GM12878 (cell line): ENCODE data around the gene ITIH1. TPM values are rescaled to one million over a fixed set of nuclear protein-coding genes. Genes with fewer than 3 reads are reported as not detected.

ENCODE experiments used
- ATAC-seq: fragments of 200-7000 bp; cut with Tn5 transposase; 3 replicates; pipeline ENCODE4 v1.9.1; 2020; ENCODE audit warnings: mild to moderate bottlenecking, moderate library complexity
- BruUV-seq: library from RNA; stranded (reverse); fragments of 400-500 nt; replicated peaks from 2 replicates; lab custom pipeline; 2021; lab: Mats Ljungman, UMichigan
- CTCF ChIA-PET: fragments of 300-600 bp; sonication (Branson Sonifier 250); formaldehyde crosslinking; extraction: SDS; loops from one replicate; lab custom pipeline; 2021; ENCODE audit warnings: inconsistent platforms; lab: Yijun Ruan, JAX
- POLR2A ChIA-PET: fragments of 350-600 bp; formaldehyde crosslinking; extraction: SDS; loops from one replicate; lab custom pipeline; 2021; ENCODE audit warnings: inconsistent platforms; lab: Charles Lee
- RAD21 ChIA-PET: fragments of 300-600 bp; sonication (Branson Sonifier 250); formaldehyde crosslinking; loops from one replicate; lab custom pipeline; 2023; ENCODE audit warnings: antibody characterized with exemption; ENCODE audit not compliant: unreplicated experiment; lab: Charles Lee
- SMC1A ChIA-PET: fragments of 300-600 bp; sonication (Branson Sonifier 250); formaldehyde crosslinking; loops from one replicate; lab custom pipeline; 2023; ENCODE audit not compliant: unreplicated experiment, uncharacterized antibody; lab: Charles Lee
- DNase-seq: peaks from one replicate; pipeline ENCODE4 v3.0.0-alpha.2; 2011; ENCODE audit warnings: low read depth, low spot score
- FAIRE-seq: peaks from 3 replicates; lab custom pipeline; 2011; peaks lifted over from hg19 to GRCh38; lab: Jason Lieb, UNC
- H2AFZ ChIP-seq: 2 replicates; pipeline ENCODE4 v1.6.0; 2011; ENCODE audit warnings: low read depth, low read length, control low read depth; ENCODE audit not compliant: control insufficient read depth
- H3K27ac ChIP-seq: 2 replicates; pipeline ENCODE4 v1.5.1; 2011; ENCODE audit warnings: control low read depth; ENCODE audit not compliant: control insufficient read depth, insufficient read depth
- H3K27me3 ChIP-seq, 2 experiments: replicated peaks in 1 of 2; 2 replicates each; pipeline versions ENCODE4 v1.6.0 to v1.6.1; 2011; ENCODE audit warnings: low read length in 1 of 2; ENCODE audit not compliant: control insufficient read depth in 2 of 2, insufficient read depth in 2 of 2
- H3K36me3 ChIP-seq, 2 experiments: 2 replicates each; pipeline ENCODE4 v1.5.1; 2011; ENCODE audit warnings: low read length in 1 of 2; ENCODE audit not compliant: control insufficient read depth in 2 of 2, insufficient read depth in 2 of 2
- H3K4me1 ChIP-seq: 2 replicates; pipeline ENCODE4 v1.6.1; 2011; ENCODE audit warnings: mild to moderate bottlenecking, low read length, moderate library complexity, mixed read lengths; ENCODE audit not compliant: control insufficient read depth, insufficient read depth
- H3K4me2 ChIP-seq: 2 replicates; pipeline ENCODE4 v1.6.0; 2011; ENCODE audit warnings: control low read depth; ENCODE audit not compliant: control insufficient read depth, insufficient read depth
- H3K4me3 ChIP-seq: fragments of 200-600 bp; sonication (generic); 2 replicates; pipeline ENCODE4 v1.5.1; 2016
- H3K79me2 ChIP-seq: 2 replicates; pipeline ENCODE4 v1.6.0; 2011; ENCODE audit warnings: low read length; ENCODE audit not compliant: control insufficient read depth, insufficient read depth
- H3K9ac ChIP-seq: 2 replicates; pipeline ENCODE4 v1.8.0; 2011; ENCODE audit warnings: low read length, control low read depth, mixed read lengths; ENCODE audit not compliant: control insufficient read depth, insufficient read depth
- H3K9me3 ChIP-seq: replicated peaks from 3 replicates; pipeline ENCODE4 v1.5.1; 2011; ENCODE audit warnings: mild to moderate bottlenecking, low read length; ENCODE audit not compliant: control insufficient read depth, insufficient read depth
- H4K20me1 ChIP-seq: 2 replicates; pipeline ENCODE4 v1.6.0; 2011; ENCODE audit not compliant: control insufficient read depth, insufficient read depth
- ASH2L ChIP-seq: fragments of 300-600, 200-600 bp; sonication (generic); IDR thresholded peaks from 2 replicates; pipeline ENCODE4 v1.6.1; 2017; ENCODE audit warnings: low read depth, mild to moderate bottlenecking, borderline replicate concordance
- BRCA1 ChIP-seq: IDR thresholded peaks from 2 replicates; pipeline ENCODE4 v1.6.1; 2011; ENCODE audit warnings: low read depth, low read length, improper control_type of control experiment
- CBX5 ChIP-seq: sonication (generic); IDR thresholded peaks from 2 replicates; pipeline ENCODE4 v1.6.1; 2016; ENCODE audit warnings: low read depth, moderate library complexity, mild to moderate bottlenecking, inconsistent platforms
- IRF4 ChIP-seq: IDR thresholded peaks from 2 replicates; pipeline ENCODE4 v1.6.1; 2011; ENCODE audit warnings: low read depth, low read length
- MTA2 ChIP-seq: fragments of 450-650 bp; IDR thresholded peaks from 2 replicates; pipeline ENCODE4 v1.6.1; 2016; ENCODE audit warnings: low read depth, mild to moderate bottlenecking, moderate library complexity
- MXI1 ChIP-seq: fragments of 150-350 bp; IDR thresholded peaks from 2 replicates; pipeline ENCODE4 v1.6.1; 2011; ENCODE audit warnings: low read depth, mild to moderate bottlenecking, inconsistent platforms, low read length, improper control_type of control experiment
- POLR2AphosphoS2 ChIP-seq: IDR thresholded peaks from 2 replicates; pipeline ENCODE4 v1.6.1; 2011; ENCODE audit warnings: low read depth, mild to moderate bottlenecking, low read length, improper control_type of control experiment, moderate library complexity
- RELA ChIP-seq: fragments of 450-650 bp; IDR thresholded peaks from 2 replicates; pipeline ENCODE4 v1.8.0; 2014; ENCODE audit warnings: borderline replicate concordance; ENCODE audit not compliant: partially characterized antibody
- SMAD1 ChIP-seq: fragments of 450-650 bp; IDR thresholded peaks from 2 replicates; pipeline ENCODE4 v1.6.1; 2018; ENCODE audit warnings: mild to moderate bottlenecking, low read depth; ENCODE audit not compliant: partially characterized antibody
- SP1 ChIP-seq: IDR thresholded peaks from one replicate; pipeline ENCODE4 v1.6.1; 2011; ENCODE audit warnings: low read depth, low read length
- YBX1 ChIP-seq: fragments of 450-650 bp; IDR thresholded peaks from 2 replicates; pipeline ENCODE4 v1.6.1; 2016; ENCODE audit warnings: antibody characterized with exemption
- ZNF207 ChIP-seq: fragments of 450-650 bp; IDR thresholded peaks from 2 replicates; pipeline ENCODE4 v1.6.1; 2014; ENCODE audit warnings: antibody characterized with exemption, mild to moderate bottlenecking, borderline replicate concordance
- ZNF217 ChIP-seq: fragments of 450-650 bp; IDR thresholded peaks from 2 replicates; pipeline ENCODE4 v1.6.1; 2017; ENCODE audit warnings: antibody characterized with exemption, mild to moderate bottlenecking
- WGBS: methylation state at CpG from one replicate; pipeline ENCODE4 v1.1.6; 2016; ENCODE audit warnings: low lambda C conversion rate; ENCODE audit not compliant: insufficient replicate concordance, insufficient coverage; ENCODE audit errors: missing lambda C conversion rate; 5-methylcytosine and 5-hydroxymethylcytosine counted together
- in situ Hi-C: fragments of 300-500 bp; cut with MboI; formaldehyde crosslinking; loops from 9 replicates; pipeline ENCODE4 v1.14.3; 2018; ENCODE audit warnings: mixed read lengths
- intact Hi-C: fragments of 100-400 bp; cut with micrococcal nuclease; formaldehyde crosslinking; loops from one replicate; pipeline ENCODE4 v1.14.2; 2022; ENCODE audit not compliant: unreplicated experiment
- polyA plus RNA-seq, 11 experiments: library from polyadenylated mRNA; depleted of rRNA in 4 of 11; unstranded in 6 of 11; stranded (reverse) in 5 of 11; fragments of >200 nt; fragmentation: Nextera tagmentation in 4 of 11; fragmentation: Illumina TruSeq in 1 of 11; extraction: Ambion mirVana in 4 of 11; extraction: Trizol in 1 of 11; gene quantifications; 1 replicate in 1 of 11; 2 replicates in 10 of 11; pipeline versions ENCODE4 v1.2.1 to v1.2.3, GENCODE V29; 2011 to 2016; ENCODE audit warnings: inconsistent platforms in 2 of 11, missing spikeins in 2 of 11, low read depth in 1 of 11
- total RNA-seq, 4 experiments: library from RNA; depleted of rRNA in 3 of 4; stranded (reverse); fragments of >200 nt in 3 of 4; fragmentation: Illumina TruSeq in 1 of 4; extraction: Trizol in 1 of 4; gene quantifications; 2 replicates each; pipeline versions ENCODE4 v1.2.1 to v1.2.3, GENCODE V29; 2013 to 2021
- TF ChIP-seq, protein P1 (sequence below): fragments of 450-650 bp; IDR thresholded peaks from 2 replicates; pipeline ENCODE4 v1.6.1; 2016; ENCODE audit warnings: mild to moderate bottlenecking, moderate library complexity, borderline replicate concordance
- TF ChIP-seq, protein P2 (sequence below): fragments of 450-650 bp; IDR thresholded peaks from 2 replicates; pipeline ENCODE4 v1.6.1; 2017; ENCODE audit warnings: mild to moderate bottlenecking
- TF ChIP-seq, protein P3 (sequence below): IDR thresholded peaks from 2 replicates; pipeline ENCODE4 v1.6.1; 2011; ENCODE audit warnings: low read depth, mild to moderate bottlenecking, low read length, moderate library complexity, borderline replicate concordance; ENCODE audit errors: extremely low read depth
- TF ChIP-seq, protein P4 (sequence below): fragments of 450-650 bp; IDR thresholded peaks from 2 replicates; pipeline ENCODE4 v1.6.1; 2016; ENCODE audit warnings: mild to moderate bottlenecking

ITIH1 gene
- total and polyA plus RNA-seq, 10 of the 15 experiments (the other 5 are each of a cell fraction or from before 2014, with no cell fraction given), result 0.33 to 0.64 (median 0.44) TPM; not detected in 7

DNA sequence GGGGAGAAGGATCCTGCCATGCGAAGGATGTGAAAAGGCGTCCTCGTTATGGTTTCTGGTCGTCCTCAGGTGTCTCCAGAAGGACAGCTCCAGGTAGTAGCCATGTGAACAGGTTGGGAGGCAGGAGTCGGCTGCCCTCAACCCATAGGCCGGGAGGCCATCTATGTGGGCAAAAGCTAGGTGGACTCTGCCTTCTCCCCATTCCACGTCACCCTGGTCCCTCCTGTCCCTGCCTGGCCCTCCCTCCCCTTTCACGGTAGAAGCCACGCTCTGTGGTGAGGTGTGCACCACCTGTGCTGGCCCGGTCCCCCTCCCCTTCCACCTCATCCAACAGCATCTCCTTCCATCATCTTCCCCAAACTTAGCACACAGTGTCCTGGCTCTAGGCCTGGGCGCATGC, 33.5 kb downstream of the ITIH1 start:
- no peak overlapping the region for H2AFZ ChIP-seq

More for the DNA sequence above, 33.5 kb downstream of the ITIH1 start:
- no peak overlapping the region for H3K9ac ChIP-seq
- CTCF ChIA-PET, result interaction anchor here (1.0 to 2.4 kb wide), 2 partner anchors 10 to 175 kb away, joined by 3 to 10 read pairs; no protein-coding TSS in a partner anchor
- ATAC-seq, result no peak
- in situ Hi-C loops (no loop called here), intact Hi-C loops (no loop called here)
- no peaks in the 10 kb centered on the region for H3K27me3 ChIP-seq
- no peaks in the 10 kb centered on the region; the same call in 1 of the 2 replicates for H4K20me1 ChIP-seq
- WGBS, result 38% methylated on average over 11 of the region's 11 CpGs
- no peak for TF ChIP-seq ZNF217
- no peak for TF ChIP-seq SMAD1
- TF ChIP-seq BRCA1, result no peak
- TF ChIP-seq MXI1, result no peak
- TF ChIP-seq ZNF207, result no peak
- TF ChIP-seq, protein P1, sequence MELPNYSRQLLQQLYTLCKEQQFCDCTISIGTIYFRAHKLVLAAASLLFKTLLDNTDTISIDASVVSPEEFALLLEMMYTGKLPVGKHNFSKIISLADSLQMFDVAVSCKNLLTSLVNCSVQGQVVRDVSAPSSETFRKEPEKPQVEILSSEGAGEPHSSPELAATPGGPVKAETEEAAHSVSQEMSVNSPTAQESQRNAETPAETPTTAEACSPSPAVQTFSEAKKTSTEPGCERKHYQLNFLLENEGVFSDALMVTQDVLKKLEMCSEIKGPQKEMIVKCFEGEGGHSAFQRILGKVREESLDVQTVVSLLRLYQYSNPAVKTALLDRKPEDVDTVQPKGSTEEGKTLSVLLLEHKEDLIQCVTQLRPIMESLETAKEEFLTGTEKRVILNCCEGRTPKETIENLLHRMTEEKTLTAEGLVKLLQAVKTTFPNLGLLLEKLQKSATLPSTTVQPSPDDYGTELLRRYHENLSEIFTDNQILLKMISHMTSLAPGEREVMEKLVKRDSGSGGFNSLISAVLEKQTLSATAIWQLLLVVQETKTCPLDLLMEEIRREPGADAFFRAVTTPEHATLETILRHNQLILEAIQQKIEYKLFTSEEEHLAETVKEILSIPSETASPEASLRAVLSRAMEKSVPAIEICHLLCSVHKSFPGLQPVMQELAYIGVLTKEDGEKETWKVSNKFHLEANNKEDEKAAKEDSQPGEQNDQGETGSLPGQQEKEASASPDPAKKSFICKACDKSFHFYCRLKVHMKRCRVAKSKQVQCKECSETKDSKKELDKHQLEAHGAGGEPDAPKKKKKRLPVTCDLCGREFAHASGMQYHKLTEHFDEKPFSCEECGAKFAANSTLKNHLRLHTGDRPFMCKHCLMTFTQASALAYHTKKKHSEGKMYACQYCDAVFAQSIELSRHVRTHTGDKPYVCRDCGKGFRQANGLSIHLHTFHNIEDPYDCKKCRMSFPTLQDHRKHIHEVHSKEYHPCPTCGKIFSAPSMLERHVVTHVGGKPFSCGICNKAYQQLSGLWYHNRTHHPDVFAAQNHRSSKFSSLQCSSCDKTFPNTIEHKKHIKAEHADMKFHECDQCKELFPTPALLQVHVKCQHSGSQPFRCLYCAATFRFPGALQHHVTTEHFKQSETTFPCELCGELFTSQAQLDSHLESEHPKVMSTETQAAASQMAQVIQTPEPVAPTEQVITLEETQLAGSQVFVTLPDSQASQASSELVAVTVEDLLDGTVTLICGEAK, result no peak
- TF ChIP-seq CBX5, result no peak
- no peak for TF ChIP-seq MTA2
- TF ChIP-seq, protein P2, sequence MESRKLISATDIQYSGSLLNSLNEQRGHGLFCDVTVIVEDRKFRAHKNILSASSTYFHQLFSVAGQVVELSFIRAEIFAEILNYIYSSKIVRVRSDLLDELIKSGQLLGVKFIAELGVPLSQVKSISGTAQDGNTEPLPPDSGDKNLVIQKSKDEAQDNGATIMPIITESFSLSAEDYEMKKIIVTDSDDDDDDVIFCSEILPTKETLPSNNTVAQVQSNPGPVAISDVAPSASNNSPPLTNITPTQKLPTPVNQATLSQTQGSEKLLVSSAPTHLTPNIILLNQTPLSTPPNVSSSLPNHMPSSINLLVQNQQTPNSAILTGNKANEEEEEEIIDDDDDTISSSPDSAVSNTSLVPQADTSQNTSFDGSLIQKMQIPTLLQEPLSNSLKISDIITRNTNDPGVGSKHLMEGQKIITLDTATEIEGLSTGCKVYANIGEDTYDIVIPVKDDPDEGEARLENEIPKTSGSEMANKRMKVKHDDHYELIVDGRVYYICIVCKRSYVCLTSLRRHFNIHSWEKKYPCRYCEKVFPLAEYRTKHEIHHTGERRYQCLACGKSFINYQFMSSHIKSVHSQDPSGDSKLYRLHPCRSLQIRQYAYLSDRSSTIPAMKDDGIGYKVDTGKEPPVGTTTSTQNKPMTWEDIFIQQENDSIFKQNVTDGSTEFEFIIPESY, result no peak
- no peak for TF ChIP-seq ASH2L
- TF ChIP-seq POLR2AphosphoS2, result no peak
- TF ChIP-seq, protein P3, sequence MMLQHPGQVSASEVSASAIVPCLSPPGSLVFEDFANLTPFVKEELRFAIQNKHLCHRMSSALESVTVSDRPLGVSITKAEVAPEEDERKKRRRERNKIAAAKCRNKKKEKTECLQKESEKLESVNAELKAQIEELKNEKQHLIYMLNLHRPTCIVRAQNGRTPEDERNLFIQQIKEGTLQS, result no peak
- TF ChIP-seq YBX1, result no peak
- no peak for TF ChIP-seq SP1
- TF ChIP-seq RELA, result no peak
- TF ChIP-seq, protein P4, sequence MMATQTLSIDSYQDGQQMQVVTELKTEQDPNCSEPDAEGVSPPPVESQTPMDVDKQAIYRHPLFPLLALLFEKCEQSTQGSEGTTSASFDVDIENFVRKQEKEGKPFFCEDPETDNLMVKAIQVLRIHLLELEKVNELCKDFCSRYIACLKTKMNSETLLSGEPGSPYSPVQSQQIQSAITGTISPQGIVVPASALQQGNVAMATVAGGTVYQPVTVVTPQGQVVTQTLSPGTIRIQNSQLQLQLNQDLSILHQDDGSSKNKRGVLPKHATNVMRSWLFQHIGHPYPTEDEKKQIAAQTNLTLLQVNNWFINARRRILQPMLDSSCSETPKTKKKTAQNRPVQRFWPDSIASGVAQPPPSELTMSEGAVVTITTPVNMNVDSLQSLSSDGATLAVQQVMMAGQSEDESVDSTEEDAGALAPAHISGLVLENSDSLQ, result no peak
- no peak for TF ChIP-seq IRF4
- H3K79me2 ChIP-seq, result no peaks in the 10 kb centered on the region
- no peaks in the 10 kb centered on the region for H3K36me3 ChIP-seq
- no peak for FAIRE-seq
- no peak overlapping the region for H3K4me3 ChIP-seq
- no peak overlapping the region for H3K27ac ChIP-seq
- no peaks in the 10 kb centered on the region for H3K4me1 ChIP-seq
- no peak for DNase-seq
- BruUV-seq, result no TSS peak
- no peak overlapping the region for H3K4me2 ChIP-seq
- POLR2A ChIA-PET, result no interaction called here
- RAD21 ChIA-PET, result no interaction called here
- no peaks in the 10 kb centered on the region for H3K9me3 ChIP-seq
- SMC1A ChIA-PET, result no interaction called here
